Calu3 (cell line): Measurements from ENCODE around the gene PVALEF. TPM values are rescaled to one million over a fixed set of nuclear protein-coding genes. Genes with fewer than 3 reads are reported as not detected.

Source experiments
- BruUV-seq: library from RNA; stranded (reverse); fragments of 400-500 nt; replicated peaks from 2 replicates; lab custom pipeline; 2021; lab: Mats Ljungman, UMichigan
- CTCF ChIA-PET: fragments of 300-600 bp; sonication (Branson Sonifier 250); formaldehyde crosslinking; loops from one replicate; lab custom pipeline; 2022; ENCODE audit warnings: antibody characterized with exemption; lab: Charles Lee
- DNase-seq: peaks from one replicate; pipeline ENCODE4 v3.0.0; 2022
- H3K27ac Mint-ChIP-seq: one replicate; pipeline ENCODE4 v1.8.0; 2022; ENCODE audit warnings: mixed read lengths; ENCODE audit not compliant: unreplicated experiment
- H3K27me3 Mint-ChIP-seq: one replicate; pipeline ENCODE4 v1.8.0; 2022; ENCODE audit warnings: mixed read lengths; ENCODE audit not compliant: unreplicated experiment
- H3K36me3 Mint-ChIP-seq: one replicate; pipeline ENCODE4 v1.8.0; 2022; ENCODE audit warnings: mild to moderate bottlenecking, moderate library complexity, mixed read lengths; ENCODE audit not compliant: insufficient read depth, unreplicated experiment
- H3K4me1 Mint-ChIP-seq: one replicate; pipeline ENCODE4 v1.8.0; 2022; ENCODE audit warnings: mild to moderate bottlenecking, low read depth, mixed read lengths; ENCODE audit not compliant: unreplicated experiment
- H3K4me3 Mint-ChIP-seq: one replicate; pipeline ENCODE4 v1.8.0; 2022; ENCODE audit warnings: mild to moderate bottlenecking, low read depth, moderate library complexity, mixed read lengths; ENCODE audit not compliant: unreplicated experiment
- H3K9me3 Mint-ChIP-seq: one replicate; pipeline ENCODE4 v1.8.0; 2022; ENCODE audit warnings: low read depth, mixed read lengths; ENCODE audit not compliant: unreplicated experiment
- intact Hi-C: fragments of 100-400 bp; cut with micrococcal nuclease; formaldehyde crosslinking; loops from one replicate; pipeline ENCODE4 v1.10.0; 2022; ENCODE audit not compliant: unreplicated experiment
- total RNA-seq: library from RNA; stranded (reverse); gene quantifications from 2 replicates; pipeline ENCODE4 v1.2.3, GENCODE V29; 2022
- TF ChIP-seq, protein P1 (sequence below): fragments of 200-600 bp; IDR thresholded peaks from one replicate; pipeline ENCODE4 v1.8.0; 2022; ENCODE audit warnings: antibody characterized with exemption; ENCODE audit not compliant: unreplicated experiment

The PVALEF gene
- total RNA-seq, 1 experiment from 2014 or later: not detected

GRCh38 chr17:81121841-81122733 lies 43.2 kb upstream of the PVALEF start:
- CTCF ChIA-PET: interaction anchor here (0.6 kb wide), 1 partner anchor 173 kb away, joined by 5 read pairs; the partner anchor contains the start of gene SLC38A10
- no peaks in the 10 kb centered on the region for H3K27me3 Mint-ChIP-seq
- no TSS peak for BruUV-seq
- DNase-seq: no peak
- no peak overlapping the region for H3K4me3 Mint-ChIP-seq
- intact Hi-C loops: no loop called here
- TF ChIP-seq, protein P1, sequence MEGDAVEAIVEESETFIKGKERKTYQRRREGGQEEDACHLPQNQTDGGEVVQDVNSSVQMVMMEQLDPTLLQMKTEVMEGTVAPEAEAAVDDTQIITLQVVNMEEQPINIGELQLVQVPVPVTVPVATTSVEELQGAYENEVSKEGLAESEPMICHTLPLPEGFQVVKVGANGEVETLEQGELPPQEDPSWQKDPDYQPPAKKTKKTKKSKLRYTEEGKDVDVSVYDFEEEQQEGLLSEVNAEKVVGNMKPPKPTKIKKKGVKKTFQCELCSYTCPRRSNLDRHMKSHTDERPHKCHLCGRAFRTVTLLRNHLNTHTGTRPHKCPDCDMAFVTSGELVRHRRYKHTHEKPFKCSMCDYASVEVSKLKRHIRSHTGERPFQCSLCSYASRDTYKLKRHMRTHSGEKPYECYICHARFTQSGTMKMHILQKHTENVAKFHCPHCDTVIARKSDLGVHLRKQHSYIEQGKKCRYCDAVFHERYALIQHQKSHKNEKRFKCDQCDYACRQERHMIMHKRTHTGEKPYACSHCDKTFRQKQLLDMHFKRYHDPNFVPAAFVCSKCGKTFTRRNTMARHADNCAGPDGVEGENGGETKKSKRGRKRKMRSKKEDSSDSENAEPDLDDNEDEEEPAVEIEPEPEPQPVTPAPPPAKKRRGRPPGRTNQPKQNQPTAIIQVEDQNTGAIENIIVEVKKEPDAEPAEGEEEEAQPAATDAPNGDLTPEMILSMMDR: no peak
- H3K9me3 Mint-ChIP-seq: no peaks in the 10 kb centered on the region
- H3K4me1 Mint-ChIP-seq: no peaks in the 10 kb centered on the region
- H3K27ac Mint-ChIP-seq: no peak overlapping the region
- H3K36me3 Mint-ChIP-seq: peaks cover 18% of the 10 kb centered on the region

DNA sequence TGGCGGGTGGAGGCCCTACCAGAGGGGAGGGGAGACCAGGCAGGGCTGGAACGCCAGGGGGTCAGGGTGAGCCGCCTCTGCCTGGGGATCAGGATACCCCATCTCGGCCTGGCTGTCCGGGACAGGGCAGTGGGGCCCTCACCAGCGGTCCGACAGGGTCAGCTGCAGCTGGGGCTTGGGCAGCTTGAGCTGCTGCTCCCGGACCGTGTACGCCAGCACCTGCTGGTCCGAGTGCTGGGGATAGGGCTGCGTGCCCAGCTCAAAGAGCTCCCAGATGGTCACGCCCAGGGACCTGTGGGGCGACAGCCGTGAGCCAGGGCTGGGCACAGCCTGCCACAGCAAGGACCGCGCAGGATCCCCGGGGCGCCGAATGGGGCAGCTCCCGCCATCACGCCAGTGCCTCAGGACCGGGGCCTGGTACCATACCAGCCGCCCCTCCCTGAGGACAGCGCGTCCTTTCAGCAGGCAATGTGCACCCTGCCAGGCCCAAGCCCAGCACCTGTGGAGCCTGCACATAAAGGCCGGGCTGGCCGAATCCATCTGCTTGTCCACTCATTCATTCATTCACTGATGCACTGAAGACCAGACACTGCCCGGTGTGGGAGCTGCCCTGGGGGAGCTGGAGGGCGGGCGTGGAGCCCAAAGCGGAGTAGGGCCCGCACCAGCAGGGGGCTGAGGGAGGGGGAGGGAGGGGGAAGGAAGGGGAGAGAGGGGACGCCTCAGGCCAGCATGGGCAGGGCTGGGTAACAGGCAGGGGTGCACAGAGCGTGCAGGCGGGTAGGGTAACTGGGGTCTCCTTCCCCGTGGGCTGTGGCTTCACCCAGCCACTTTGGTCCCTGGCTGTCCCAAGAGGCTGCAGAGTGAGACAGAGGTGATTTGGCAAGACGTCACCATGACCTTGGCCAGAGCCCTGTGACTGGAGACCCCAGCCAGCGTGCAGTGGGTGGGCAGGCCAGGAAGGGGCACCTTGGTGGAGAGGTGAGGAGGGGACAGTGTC lies 42.0 kb upstream of the PVALEF start:
- TF ChIP-seq, protein P1: no peak
- Mint-ChIP-seq H3K4me1 (no peaks in the 10 kb centered on the region), H3K4me3 (no peak overlapping the region), H3K36me3 (peaks cover 14% of the 10 kb centered on the region), H3K27ac (no peak overlapping the region), H3K9me3 (no peaks in the 10 kb centered on the region), H3K27me3 (no peaks in the 10 kb centered on the region)
- no peak for DNase-seq
- no TSS peak for BruUV-seq
- CTCF ChIA-PET: interaction anchor here (0.6 kb wide), 1 partner anchor 100 kb away, joined by 4 read pairs; no protein-coding TSS in a partner anchor
- intact Hi-C loops: no loop called here

- intact Hi-C loops: no loop called here
- Mint-ChIP-seq H3K27me3 (no peaks in the 10 kb centered on the region), H3K4me3 (no peak overlapping the region), H3K4me1 (no peaks in the 10 kb centered on the region), H3K36me3 (peaks cover 6% of the 10 kb centered on the region), H3K27ac (no peak overlapping the region), H3K9me3 (no peaks in the 10 kb centered on the region)
- no TSS peak for BruUV-seq
- CTCF ChIA-PET: no interaction called here
- TF ChIP-seq, protein P1: no peak
- DNase-seq: no peak
Observed at GRCh38 chr17:81124377-81124776, 40.9 kb upstream of the PVALEF start.

DNA sequence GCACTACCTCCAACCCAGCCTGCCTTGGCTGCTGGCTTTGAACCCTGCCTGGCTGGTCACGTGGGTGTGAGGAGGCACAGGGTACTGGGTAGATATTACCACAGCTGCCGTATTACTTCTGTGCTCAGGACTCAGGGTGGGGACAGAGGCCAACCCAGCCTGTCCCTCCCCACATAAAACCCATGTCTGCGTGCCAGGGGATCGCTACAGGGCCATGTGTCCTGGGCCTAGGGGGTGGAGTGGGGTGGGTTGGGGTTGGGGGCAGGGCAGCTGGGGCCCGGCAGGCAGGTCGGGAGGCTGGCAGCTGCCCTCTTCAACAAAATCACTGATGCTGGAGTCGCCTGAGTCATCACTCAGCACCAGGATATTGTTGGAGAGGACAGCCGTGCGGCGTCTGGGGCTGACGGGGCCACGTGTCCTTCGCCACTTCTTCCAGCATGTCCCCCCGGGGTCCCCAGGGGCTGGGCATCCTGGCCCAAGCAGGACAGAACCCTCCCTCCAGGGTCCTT lies 39.7 kb upstream of the PVALEF start:
- CTCF ChIA-PET: no interaction called here
- Mint-ChIP-seq H3K4me1 (no peaks in the 10 kb centered on the region), H3K27me3 (no peaks in the 10 kb centered on the region), H3K27ac (no peak overlapping the region), H3K36me3 (no peaks in the 10 kb centered on the region), H3K9me3 (no peaks in the 10 kb centered on the region), H3K4me3 (no peak overlapping the region)
- no peak for DNase-seq
- TF ChIP-seq, protein P1: no peak
- no TSS peak for BruUV-seq
- intact Hi-C loops: no loop called here
